ENCODE data around the gene SLC35E1. TPM values are rescaled to one million over a fixed set of nuclear protein-coding genes. Genes with fewer than 3 reads are reported as not detected.

SLC35E1 gene
- total and polyA plus RNA-seq, 2 experiments from 2014 or later, result 17.0 to 30.3 TPM

DNA sequence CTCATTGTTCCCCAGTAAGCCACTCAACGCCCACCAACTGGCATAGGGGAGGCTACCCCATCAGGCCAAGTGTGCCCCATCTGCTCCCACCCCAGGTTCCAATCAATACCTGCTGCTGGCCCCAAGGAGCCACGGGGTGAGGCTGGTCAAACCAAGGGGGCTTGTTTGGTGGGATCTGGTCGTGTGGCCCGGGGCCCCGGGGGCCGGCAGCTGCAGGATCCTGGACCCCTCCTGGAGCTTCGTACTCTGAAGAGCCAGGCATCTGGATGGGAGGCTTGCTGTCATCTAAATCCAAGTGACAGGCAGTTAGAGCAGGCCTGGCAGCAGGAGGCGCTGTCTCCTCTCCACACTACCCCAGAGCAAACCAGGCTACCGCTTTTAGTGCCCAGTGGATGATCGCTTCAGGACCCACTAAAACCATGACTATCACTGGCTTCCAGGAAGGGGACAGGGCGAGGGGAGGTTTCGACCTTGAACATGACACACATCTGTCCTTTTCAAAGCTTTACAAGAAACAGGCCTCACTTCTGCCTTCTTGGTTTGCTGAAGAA is 44.2 kb downstream of the SLC35E1 start:
- Mint-ChIP-seq H3K9me3 (no peaks in the 10 kb centered on the region), H3K27me3 (ENCODE audit: insufficient read depth, low read depth, poor library complexity) (peaks cover 10% of the 10 kb centered on the region), H3K4me3 (no peak overlapping the region), H3K27ac (no peak overlapping the region), H3K36me3 (ENCODE audit: low read depth) (peaks cover 81% of the 10 kb centered on the region), H3K4me1 (no peaks in the 10 kb centered on the region)
- no peak overlapping the region for H2AFZ ChIP-seq
- peaks cover 18% of the 10 kb centered on the region for H4K20me1 ChIP-seq (replicated peaks; ENCODE audit: insufficient read depth)
- no peaks in the 10 kb centered on the region for H3K79me2 ChIP-seq (replicated peaks; ENCODE audit: insufficient read depth)
- no peak overlapping the region for H3K4me2 ChIP-seq
- H3K27ac ChIP-seq (ENCODE audit: low read depth), result no peak overlapping the region
- H3K27me3 ChIP-seq (ENCODE audit: insufficient read depth), result no peaks in the 10 kb centered on the region
- H3K4me1 ChIP-seq (ENCODE audit: insufficient read depth), result no peaks in the 10 kb centered on the region
- no peak overlapping the region for H3K4me3 ChIP-seq
- DNase-seq (ENCODE audit: low spot score) (peak; percentile 53), ATAC-seq (peak; percentile 69)
- H3F3A ChIP-seq (replicated peaks; ENCODE audit: low read depth), result no peaks in the 10 kb centered on the region
- H3K9me2 ChIP-seq (ENCODE audit: insufficient read depth), result no peaks in the 10 kb centered on the region
- peaks cover 45% of the 10 kb centered on the region for H3K36me3 ChIP-seq (ENCODE audit: insufficient read depth)
- TF ChIP-seq EZH2 (IDR thresholded peaks at IDR 0.05; ENCODE audit: low read depth, unreplicated experiment) (no peak), ZNF331 (CRISPR knock-in tag; IDR thresholded peaks at IDR 0.05; ENCODE audit: low read depth) (no peak), ZNF114 (CRISPR knock-in tag; IDR thresholded peaks at IDR 0.05) (no peak), POLR2AphosphoS5 (IDR thresholded peaks at IDR 0.05; ENCODE audit: low read depth) (no peak), JUNB (IDR thresholded peaks at IDR 0.05; ENCODE audit: unreplicated experiment) (no peak)
- TF ChIP-seq, protein P1, sequence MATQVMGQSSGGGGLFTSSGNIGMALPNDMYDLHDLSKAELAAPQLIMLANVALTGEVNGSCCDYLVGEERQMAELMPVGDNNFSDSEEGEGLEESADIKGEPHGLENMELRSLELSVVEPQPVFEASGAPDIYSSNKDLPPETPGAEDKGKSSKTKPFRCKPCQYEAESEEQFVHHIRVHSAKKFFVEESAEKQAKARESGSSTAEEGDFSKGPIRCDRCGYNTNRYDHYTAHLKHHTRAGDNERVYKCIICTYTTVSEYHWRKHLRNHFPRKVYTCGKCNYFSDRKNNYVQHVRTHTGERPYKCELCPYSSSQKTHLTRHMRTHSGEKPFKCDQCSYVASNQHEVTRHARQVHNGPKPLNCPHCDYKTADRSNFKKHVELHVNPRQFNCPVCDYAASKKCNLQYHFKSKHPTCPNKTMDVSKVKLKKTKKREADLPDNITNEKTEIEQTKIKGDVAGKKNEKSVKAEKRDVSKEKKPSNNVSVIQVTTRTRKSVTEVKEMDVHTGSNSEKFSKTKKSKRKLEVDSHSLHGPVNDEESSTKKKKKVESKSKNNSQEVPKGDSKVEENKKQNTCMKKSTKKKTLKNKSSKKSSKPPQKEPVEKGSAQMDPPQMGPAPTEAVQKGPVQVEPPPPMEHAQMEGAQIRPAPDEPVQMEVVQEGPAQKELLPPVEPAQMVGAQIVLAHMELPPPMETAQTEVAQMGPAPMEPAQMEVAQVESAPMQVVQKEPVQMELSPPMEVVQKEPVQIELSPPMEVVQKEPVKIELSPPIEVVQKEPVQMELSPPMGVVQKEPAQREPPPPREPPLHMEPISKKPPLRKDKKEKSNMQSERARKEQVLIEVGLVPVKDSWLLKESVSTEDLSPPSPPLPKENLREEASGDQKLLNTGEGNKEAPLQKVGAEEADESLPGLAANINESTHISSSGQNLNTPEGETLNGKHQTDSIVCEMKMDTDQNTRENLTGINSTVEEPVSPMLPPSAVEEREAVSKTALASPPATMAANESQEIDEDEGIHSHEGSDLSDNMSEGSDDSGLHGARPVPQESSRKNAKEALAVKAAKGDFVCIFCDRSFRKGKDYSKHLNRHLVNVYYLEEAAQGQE (IDR thresholded peaks at IDR 0.05; ENCODE audit: unreplicated experiment), result no peak
- TF ChIP-seq, protein P2, sequence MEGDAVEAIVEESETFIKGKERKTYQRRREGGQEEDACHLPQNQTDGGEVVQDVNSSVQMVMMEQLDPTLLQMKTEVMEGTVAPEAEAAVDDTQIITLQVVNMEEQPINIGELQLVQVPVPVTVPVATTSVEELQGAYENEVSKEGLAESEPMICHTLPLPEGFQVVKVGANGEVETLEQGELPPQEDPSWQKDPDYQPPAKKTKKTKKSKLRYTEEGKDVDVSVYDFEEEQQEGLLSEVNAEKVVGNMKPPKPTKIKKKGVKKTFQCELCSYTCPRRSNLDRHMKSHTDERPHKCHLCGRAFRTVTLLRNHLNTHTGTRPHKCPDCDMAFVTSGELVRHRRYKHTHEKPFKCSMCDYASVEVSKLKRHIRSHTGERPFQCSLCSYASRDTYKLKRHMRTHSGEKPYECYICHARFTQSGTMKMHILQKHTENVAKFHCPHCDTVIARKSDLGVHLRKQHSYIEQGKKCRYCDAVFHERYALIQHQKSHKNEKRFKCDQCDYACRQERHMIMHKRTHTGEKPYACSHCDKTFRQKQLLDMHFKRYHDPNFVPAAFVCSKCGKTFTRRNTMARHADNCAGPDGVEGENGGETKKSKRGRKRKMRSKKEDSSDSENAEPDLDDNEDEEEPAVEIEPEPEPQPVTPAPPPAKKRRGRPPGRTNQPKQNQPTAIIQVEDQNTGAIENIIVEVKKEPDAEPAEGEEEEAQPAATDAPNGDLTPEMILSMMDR (conservative IDR thresholded peaks at IDR 0.05; ENCODE audit: low read depth in 2 of 2), result peak; percentile 66 to 73
- TF ChIP-seq, protein P3, sequence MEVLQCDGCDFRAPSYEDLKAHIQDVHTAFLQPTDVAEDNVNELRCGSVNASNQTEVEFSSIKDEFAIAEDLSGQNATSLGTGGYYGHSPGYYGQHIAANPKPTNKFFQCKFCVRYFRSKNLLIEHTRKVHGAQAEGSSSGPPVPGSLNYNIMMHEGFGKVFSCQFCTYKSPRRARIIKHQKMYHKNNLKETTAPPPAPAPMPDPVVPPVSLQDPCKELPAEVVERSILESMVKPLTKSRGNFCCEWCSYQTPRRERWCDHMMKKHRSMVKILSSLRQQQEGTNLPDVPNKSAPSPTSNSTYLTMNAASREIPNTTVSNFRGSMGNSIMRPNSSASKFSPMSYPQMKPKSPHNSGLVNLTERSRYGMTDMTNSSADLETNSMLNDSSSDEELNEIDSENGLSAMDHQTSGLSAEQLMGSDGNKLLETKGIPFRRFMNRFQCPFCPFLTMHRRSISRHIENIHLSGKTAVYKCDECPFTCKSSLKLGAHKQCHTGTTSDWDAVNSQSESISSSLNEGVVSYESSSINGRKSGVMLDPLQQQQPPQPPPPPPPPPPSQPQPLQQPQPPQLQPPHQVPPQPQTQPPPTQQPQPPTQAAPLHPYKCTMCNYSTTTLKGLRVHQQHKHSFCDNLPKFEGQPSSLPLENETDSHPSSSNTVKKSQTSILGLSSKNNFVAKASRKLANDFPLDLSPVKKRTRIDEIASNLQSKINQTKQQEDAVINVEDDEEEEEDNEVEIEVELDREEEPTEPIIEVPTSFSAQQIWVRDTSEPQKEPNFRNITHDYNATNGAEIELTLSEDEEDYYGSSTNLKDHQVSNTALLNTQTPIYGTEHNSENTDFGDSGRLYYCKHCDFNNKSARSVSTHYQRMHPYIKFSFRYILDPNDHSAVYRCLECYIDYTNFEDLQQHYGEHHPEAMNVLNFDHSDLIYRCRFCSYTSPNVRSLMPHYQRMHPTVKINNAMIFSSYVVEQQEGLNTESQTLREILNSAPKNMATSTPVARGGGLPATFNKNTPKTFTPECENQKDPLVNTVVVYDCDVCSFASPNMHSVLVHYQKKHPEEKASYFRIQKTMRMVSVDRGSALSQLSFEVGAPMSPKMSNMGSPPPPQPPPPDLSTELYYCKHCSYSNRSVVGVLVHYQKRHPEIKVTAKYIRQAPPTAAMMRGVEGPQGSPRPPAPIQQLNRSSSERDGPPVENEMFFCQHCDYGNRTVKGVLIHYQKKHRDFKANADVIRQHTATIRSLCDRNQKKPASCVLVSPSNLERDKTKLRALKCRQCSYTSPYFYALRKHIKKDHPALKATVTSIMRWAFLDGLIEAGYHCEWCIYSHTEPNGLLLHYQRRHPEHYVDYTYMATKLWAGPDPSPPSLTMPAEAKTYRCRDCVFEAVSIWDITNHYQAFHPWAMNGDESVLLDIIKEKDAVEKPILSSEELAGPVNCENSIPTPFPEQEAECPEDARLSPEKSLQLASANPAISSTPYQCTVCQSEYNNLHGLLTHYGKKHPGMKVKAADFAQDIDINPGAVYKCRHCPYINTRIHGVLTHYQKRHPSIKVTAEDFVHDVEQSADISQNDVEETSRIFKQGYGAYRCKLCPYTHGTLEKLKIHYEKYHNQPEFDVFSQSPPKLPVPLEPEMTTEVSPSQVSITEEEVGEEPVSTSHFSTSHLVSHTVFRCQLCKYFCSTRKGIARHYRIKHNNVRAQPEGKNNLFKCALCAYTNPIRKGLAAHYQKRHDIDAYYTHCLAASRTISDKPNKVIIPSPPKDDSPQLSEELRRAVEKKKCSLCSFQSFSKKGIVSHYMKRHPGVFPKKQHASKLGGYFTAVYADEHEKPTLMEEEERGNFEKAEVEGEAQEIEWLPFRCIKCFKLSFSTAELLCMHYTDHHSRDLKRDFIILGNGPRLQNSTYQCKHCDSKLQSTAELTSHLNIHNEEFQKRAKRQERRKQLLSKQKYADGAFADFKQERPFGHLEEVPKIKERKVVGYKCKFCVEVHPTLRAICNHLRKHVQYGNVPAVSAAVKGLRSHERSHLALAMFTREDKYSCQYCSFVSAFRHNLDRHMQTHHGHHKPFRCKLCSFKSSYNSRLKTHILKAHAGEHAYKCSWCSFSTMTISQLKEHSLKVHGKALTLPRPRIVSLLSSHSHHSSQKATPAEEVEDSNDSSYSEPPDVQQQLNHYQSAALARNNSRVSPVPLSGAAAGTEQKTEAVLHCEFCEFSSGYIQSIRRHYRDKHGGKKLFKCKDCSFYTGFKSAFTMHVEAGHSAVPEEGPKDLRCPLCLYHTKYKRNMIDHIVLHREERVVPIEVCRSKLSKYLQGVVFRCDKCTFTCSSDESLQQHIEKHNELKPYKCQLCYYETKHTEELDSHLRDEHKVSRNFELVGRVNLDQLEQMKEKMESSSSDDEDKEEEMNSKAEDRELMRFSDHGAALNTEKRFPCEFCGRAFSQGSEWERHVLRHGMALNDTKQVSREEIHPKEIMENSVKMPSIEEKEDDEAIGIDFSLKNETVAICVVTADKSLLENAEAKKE (CRISPR knock-in tag; IDR thresholded peaks at IDR 0.05), result no peak
